Mammary epithelial cell (primary cell): ENCODE data around the gene RHPN2.

Source experiments
- CTCF ChIP-seq, 2 donors: IDR thresholded peaks in 1 of 2; conservative IDR thresholded peaks in 1 of 2; 2 replicates each; pipeline ENCODE4 v1.5.1; 2011 to 2012; ENCODE audit warnings: inconsistent platforms in 2 of 2, low read length in 2 of 2, mild to moderate bottlenecking in 2 of 2, control low read depth in 1 of 2, low read depth in 1 of 2; ENCODE audit not compliant: insufficient read depth in 1 of 2; ENCODE audit errors: extremely low read depth in 1 of 2
- EZH2 ChIP-seq: IDR thresholded peaks from 2 replicates; pipeline ENCODE4 v1.6.1; 2012; ENCODE audit warnings: low read length, inconsistent platforms, borderline replicate concordance

GRCh38 chr19:33000510-33000909 lies 64.2 kb downstream of the RHPN2 start:
- TF ChIP-seq CTCF (conservative IDR thresholded peaks at IDR 0.05 in 1 of 2, IDR thresholded peaks at IDR 0.05 in 1 of 2; ENCODE audit: extremely low read depth in 1 of 2, insufficient read depth in 1 of 2, low read depth in 1 of 2, low read length in 2 of 2) (no peak), EZH2 (no peak)
